DOHH2 (cell line): ENCODE results near the gene SCPEP1.
A peak's percentile ranks its signal among the peaks of the same experiment; 100 is the strongest.

Experiments
- H3F3A ChIP-seq: fragments of 200-600 bp; sonication (generic), shearing (Covaris generic); 2 replicates; pipeline ENCODE4 v1.6.0; 2016; ENCODE audit warnings: antibody characterized with exemption, mild to moderate bottlenecking; ENCODE audit not compliant: control insufficient read depth, insufficient read depth
- H3K27ac ChIP-seq: fragments of 200-600 bp; sonication (generic); 2 replicates; pipeline ENCODE4 v1.5.1; 2014; ENCODE audit warnings: low read depth, mild to moderate bottlenecking, low read length, moderate library complexity
- H3K27me3 ChIP-seq: fragments of 200-600 bp; sonication (generic); 2 replicates; pipeline ENCODE4 v1.6.1; 2014; ENCODE audit warnings: mild to moderate bottlenecking, low read length, mixed read lengths; ENCODE audit not compliant: control insufficient read depth
- H3K36me3 ChIP-seq: fragments of 200-600 bp; sonication (generic); 2 replicates; pipeline ENCODE4 v1.6.1; 2014; ENCODE audit warnings: mild to moderate bottlenecking, low read length, moderate library complexity, mixed read lengths; ENCODE audit not compliant: control insufficient read depth
- H3K4me1 ChIP-seq: fragments of 200-600 bp; sonication (generic); 2 replicates; pipeline ENCODE4 v1.6.1; 2014; ENCODE audit warnings: mild to moderate bottlenecking, low read length, mixed read lengths; ENCODE audit not compliant: control insufficient read depth
- H3K4me2 ChIP-seq: fragments of 200-600 bp; sonication (generic); 2 replicates; pipeline ENCODE4 v1.6.0; 2014; ENCODE audit warnings: mild to moderate bottlenecking, low read length, moderate library complexity
- H3K4me3 ChIP-seq: fragments of 200-600 bp; sonication (generic); 2 replicates; pipeline ENCODE4 v1.5.1; 2014; ENCODE audit warnings: mild to moderate bottlenecking, low read length, mixed read lengths
- H3K79me2 ChIP-seq: fragments of 200-600 bp; sonication (generic); 2 replicates; pipeline ENCODE4 v1.6.1; 2014; ENCODE audit warnings: mild to moderate bottlenecking, low read length, mixed read lengths; ENCODE audit not compliant: control insufficient read depth
- H3K9me2 ChIP-seq: fragments of 200-600 bp; sonication (generic); replicated peaks from 2 replicates; pipeline ENCODE4 v1.6.1; 2014; ENCODE audit warnings: mild to moderate bottlenecking, low read length, mixed read lengths; ENCODE audit not compliant: control insufficient read depth
- H3K9me3 ChIP-seq: fragments of 200-600 bp; sonication (generic); 2 replicates; pipeline ENCODE4 v1.6.1; 2014; ENCODE audit warnings: antibody characterized with exemption, low read length, mixed read lengths; ENCODE audit not compliant: control insufficient read depth, insufficient read depth
- H4K20me1 ChIP-seq: fragments of 200-600 bp; sonication (generic); 2 replicates; pipeline ENCODE4 v1.6.0; 2014; ENCODE audit warnings: low read depth, mild to moderate bottlenecking, antibody characterized with exemption, low read length, moderate library complexity; ENCODE audit not compliant: control insufficient read depth, insufficient read depth
- CTCF ChIP-seq: fragments of 200-600 bp; sonication (generic); IDR thresholded peaks from one replicate; pipeline ENCODE4 v1.5.1; 2014; ENCODE audit warnings: antibody characterized with exemption, mild to moderate bottlenecking, low read depth, low read length; ENCODE audit not compliant: poor library complexity, severe bottlenecking
- EZH2phosphoT487 ChIP-seq: fragments of 200-600 bp; sonication (generic); IDR thresholded peaks from 2 replicates; pipeline ENCODE4 v1.6.1; 2017; ENCODE audit warnings: borderline replicate concordance, mild to moderate bottlenecking, antibody characterized with exemption, low read length, moderate library complexity, mixed read lengths

SCPEP1 gene

GRCh38 chr17:57048096-57048495 lies 70.2 kb downstream of the SCPEP1 start:
- Histone ChIP-seq H3K4me2 (no peak overlapping the region), H3K4me3 (no peak overlapping the region), H3K27me3 (peaks cover 5% of the 10 kb centered on the region), H3K79me2 (no peaks in the 10 kb centered on the region), H3K27ac (no peak overlapping the region), H3K9me3 (no peaks in the 10 kb centered on the region), H3F3A (no peaks in the 10 kb centered on the region), H3K4me1 (peaks cover 5% of the 10 kb centered on the region; the same call in 1 of the 2 replicates), H4K20me1 (no peaks in the 10 kb centered on the region), H3K36me3 (no peaks in the 10 kb centered on the region), H3K9me2 (no peaks in the 10 kb centered on the region)
- TF ChIP-seq EZH2phosphoT487 (no peak), CTCF (no peak)

GRCh38 chr17:57050306-57050705 lies 72.4 kb downstream of the SCPEP1 start:
- Histone ChIP-seq H3K4me2 (no peak overlapping the region), H3K9me3 (no peaks in the 10 kb centered on the region), H3K79me2 (no peaks in the 10 kb centered on the region), H4K20me1 (no peaks in the 10 kb centered on the region), H3K27ac (no peak overlapping the region), H3K36me3 (no peaks in the 10 kb centered on the region), H3F3A (no peaks in the 10 kb centered on the region), H3K4me1 (peaks cover 10% of the 10 kb centered on the region; the same call in 1 of the 2 replicates), H3K4me3 (no peak overlapping the region), H3K9me2 (no peaks in the 10 kb centered on the region), H3K27me3 (no peaks in the 10 kb centered on the region)
- TF ChIP-seq EZH2phosphoT487 (no peak), CTCF (peak; percentile 6)

- H3K79me2 ChIP-seq: no peaks in the 10 kb centered on the region
- no peaks in the 10 kb centered on the region for H3F3A ChIP-seq
- H4K20me1 ChIP-seq: no peaks in the 10 kb centered on the region
- no peak overlapping the region for H3K4me3 ChIP-seq
- no peak overlapping the region for H3K27ac ChIP-seq
- TF ChIP-seq EZH2phosphoT487: no peak
- no peak for TF ChIP-seq CTCF
- H3K4me1 ChIP-seq: peaks cover 22% of the 10 kb centered on the region
- H3K9me2 ChIP-seq: no peaks in the 10 kb centered on the region
- no peaks in the 10 kb centered on the region for H3K36me3 ChIP-seq
- H3K4me2 ChIP-seq: no peak overlapping the region
- no peaks in the 10 kb centered on the region for H3K27me3 ChIP-seq
- no peaks in the 10 kb centered on the region for H3K9me3 ChIP-seq
Observed at GRCh38 chr17:57051886-57052361, 74.0 kb downstream of the SCPEP1 start.
